Activated CD4-positive, CD25-positive, alpha-beta regulatory T cell treated with anti-CD3 and anti-CD28 coated beads, Interleukin-2, amount 50 U/mL, for 16 hours (primary cell): ENCODE data around the gene MAP4K4.

Experiments
- DNase-seq: peaks from one replicate; pipeline ENCODE4 v3.0.0-alpha.2; 2020; ENCODE audit warnings: low read depth, low spot score

The MAP4K4 gene

DNA sequence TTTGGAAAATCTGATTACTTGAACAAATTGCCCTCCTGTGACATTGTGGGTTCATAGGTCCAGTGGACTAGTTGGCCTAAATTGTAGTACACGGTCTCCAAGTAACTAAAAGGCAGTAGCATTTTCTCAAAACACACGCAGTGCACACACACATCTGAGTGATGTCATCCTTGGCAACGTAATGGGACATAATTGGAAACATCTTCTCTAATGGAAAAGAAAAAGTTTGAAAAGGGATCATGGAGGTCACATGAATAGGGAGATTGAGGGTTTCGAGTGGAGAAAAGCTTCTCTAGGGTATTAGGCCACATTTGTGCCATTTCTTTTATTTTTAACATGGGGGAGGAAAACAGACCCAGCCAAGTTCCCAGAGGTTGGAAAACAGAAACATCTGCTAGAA is 93.3 kb downstream of the MAP4K4 start:
- no peak for DNase-seq

GRCh38 chr2:101792208-101792607 is 94.7 kb downstream of the MAP4K4 start:
- no peak for DNase-seq

GRCh38 chr2:101793277-101793969 is 95.9 kb downstream of the MAP4K4 start:
- DNase-seq, result no peak

DNA sequence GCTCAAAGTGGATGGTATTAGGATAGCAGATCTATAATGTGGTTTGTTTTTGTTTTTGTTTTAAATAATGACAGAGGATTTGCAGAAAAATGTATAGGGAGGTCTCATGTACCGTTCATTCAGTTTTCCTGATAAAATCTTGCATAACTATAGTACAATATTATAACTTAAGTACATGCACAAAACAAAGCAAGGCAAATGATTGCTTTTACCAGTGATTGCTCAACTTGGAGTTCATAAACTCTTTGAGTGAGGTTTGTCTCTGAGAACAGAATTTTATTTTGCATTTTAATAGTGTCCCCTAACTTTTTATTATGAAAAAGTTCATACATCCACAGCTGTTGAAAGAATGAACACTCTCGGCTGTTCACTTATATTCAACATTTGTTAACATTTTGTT is 96.6 kb downstream of the MAP4K4 start:
- DNase-seq, result no peak

GRCh38 chr2:101795033-101795432 is 97.5 kb downstream of the MAP4K4 start:
- no peak for DNase-seq

GRCh38 chr2:101796825-101797600 is 99.5 kb downstream of the MAP4K4 start:
- DNase-seq, result no peak

GRCh38 chr2:101801496-101801895 is 104.0 kb downstream of the MAP4K4 start:
- DNase-seq, result no peak

- no peak for DNase-seq
Measured at GRCh38 chr2:101802329-101802728, 104.8 kb downstream of the MAP4K4 start.

DNA sequence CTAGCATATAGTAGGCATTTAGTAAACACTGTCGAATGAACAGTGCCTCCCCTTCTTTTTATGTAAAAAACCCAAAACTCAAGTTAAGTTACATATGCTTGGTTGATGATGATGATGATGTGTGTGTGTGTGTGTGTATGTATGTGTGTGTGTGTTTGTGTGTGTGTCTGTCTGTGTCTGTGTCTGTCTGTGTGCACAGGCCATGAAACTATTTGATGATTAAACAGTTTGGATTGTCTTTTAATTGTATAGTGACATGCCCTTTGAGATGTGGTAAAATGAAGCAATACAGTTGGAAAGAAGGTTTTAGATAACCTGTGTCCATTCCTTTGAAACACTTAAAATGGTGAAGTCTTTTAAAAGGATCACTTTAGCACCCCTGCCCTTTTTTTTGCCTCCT is 105.6 kb downstream of the MAP4K4 start:
- no peak for DNase-seq

DNA sequence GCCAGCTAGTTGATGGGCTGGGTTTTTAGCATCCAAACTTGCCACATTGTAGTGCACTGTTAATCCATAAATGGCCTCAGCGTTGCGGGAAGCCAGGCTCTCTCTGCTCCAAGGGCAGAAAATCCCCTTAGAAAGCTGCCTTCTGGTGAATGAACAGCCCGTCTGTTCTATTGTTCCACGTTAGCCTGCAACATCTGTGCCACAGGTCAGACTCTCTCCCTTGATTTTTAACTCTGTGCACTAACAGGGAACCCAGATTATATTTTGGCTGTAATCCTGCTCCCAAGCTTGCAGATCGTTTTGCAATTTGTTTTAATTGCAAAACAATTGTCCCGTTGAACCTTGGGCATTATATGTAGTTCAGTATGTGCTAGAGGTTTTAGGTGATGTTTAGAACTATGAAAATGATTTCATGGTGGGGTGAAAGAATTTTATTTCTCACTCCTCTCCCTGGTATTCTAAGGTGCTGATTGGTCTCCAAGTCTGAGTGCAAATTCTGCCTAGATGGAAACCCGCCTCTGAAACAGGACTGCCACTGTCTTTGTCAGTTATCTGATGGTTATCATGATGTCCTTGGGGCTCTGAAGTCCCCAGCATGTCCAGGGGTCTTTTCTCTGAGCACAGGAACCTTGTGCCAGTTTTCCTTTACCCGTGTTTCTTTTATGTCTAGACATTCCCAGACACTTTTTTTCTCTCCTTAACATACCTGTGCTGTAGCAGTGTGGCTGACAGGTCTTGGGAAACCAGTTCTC is 106.6 kb downstream of the MAP4K4 start:
- DNase-seq, result no peak

- no peak for DNase-seq
Measured at GRCh38 chr2:101805152-101806088, 107.9 kb downstream of the MAP4K4 start.

GRCh38 chr2:101806123-101806522 is 108.6 kb downstream of the MAP4K4 start:
- DNase-seq, result no peak

GRCh38 chr2:101806701-101807100 is 109.2 kb downstream of the MAP4K4 start:
- no peak for DNase-seq

- no peak for DNase-seq
Measured at GRCh38 chr2:101807242-101807641, 109.7 kb downstream of the MAP4K4 start.

DNA sequence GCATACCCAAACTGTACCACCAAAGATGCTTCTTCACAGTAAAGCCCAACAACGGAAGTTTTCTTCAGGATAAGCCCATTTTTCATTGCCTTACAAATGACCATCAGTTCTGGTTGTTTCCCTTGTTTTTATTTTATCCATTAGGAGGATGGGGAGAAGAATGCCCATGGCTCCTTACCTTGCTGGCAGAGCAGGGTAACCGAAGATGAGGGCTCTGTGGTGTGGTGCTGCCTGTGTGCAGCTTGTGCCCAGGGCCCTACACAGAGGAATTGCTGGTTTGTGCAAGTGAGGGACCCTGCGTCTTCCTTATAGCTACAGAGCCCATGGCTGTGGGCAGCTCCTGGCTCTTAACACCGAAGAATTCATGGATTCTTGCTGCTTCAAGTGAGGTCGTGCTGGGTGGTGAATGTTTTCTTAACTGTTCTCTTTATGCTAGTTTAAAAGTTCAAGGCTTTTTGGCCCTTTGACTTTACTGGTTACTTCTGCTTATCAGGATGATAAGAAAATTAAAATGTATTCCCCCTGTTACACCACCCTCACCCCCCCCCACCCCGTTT is 110.6 kb downstream of the MAP4K4 start:
- DNase-seq, result no peak

- no peak for DNase-seq
Measured at GRCh38 chr2:101809698-101810097, 112.2 kb downstream of the MAP4K4 start.

- DNase-seq, result no peak
Measured at GRCh38 chr2:101811226-101812015, 113.9 kb downstream of the MAP4K4 start.

DNA sequence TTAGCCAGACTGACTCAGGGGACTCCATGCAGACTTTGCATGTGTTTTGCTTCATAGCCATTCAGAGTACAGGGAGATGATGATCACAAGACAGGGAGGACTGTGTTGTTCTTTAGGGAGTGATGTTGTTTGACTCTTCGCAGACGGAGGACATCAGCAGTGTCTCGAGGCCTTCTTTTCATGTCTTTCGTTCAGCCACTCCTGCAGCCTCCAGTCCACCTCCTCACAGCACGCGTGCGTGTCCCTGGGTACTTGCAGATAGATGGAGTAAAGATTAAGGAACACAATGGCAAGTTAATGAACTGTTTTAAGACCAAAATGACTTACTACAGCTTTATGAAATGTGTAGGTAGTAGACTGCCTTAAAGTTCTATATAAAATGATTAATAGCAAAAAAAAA is 114.7 kb downstream of the MAP4K4 start:
- no peak for DNase-seq

DNA sequence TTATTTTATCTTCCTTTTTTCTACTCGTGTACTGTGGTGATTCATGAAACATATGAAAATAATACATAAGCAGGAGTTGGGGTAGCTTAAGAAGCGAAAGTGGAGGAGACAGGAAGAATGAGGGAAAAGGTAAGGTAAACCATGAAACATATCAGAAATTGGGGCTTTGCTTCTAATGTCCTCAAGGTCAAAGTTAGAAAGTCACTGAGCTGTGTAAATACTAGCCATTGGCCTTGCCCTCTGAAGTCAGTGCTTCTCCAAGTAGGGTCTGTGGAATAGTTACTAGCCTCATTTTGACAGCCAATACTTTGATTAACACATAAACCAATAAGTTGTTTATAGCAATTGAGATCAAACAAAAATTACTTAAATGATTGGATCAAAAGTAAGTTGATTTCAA is 117.2 kb downstream of the MAP4K4 start:
- DNase-seq, result no peak

DNA sequence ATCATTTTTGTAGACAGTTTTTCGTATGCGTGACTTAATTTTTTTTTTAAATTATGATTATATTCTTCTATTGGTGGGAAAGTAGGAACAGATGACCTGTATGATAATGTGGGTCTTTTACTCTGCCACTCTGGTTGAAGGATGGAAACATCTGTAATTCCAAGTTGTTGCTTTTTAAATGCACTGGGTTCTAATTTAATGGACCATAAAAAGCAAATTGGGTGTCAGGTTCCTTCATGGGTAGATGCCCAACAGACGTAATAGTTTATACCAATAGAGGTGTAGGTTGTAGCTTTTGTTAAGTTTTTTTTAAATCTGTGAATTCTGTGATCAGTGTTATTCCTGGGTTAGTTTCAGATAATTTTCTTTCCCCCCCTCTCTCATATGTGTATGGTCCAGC is 117.6 kb downstream of the MAP4K4 start:
- DNase-seq, result no peak
